ENCODE measurements around the gene LSM7.

Gene LSM7

DNA sequence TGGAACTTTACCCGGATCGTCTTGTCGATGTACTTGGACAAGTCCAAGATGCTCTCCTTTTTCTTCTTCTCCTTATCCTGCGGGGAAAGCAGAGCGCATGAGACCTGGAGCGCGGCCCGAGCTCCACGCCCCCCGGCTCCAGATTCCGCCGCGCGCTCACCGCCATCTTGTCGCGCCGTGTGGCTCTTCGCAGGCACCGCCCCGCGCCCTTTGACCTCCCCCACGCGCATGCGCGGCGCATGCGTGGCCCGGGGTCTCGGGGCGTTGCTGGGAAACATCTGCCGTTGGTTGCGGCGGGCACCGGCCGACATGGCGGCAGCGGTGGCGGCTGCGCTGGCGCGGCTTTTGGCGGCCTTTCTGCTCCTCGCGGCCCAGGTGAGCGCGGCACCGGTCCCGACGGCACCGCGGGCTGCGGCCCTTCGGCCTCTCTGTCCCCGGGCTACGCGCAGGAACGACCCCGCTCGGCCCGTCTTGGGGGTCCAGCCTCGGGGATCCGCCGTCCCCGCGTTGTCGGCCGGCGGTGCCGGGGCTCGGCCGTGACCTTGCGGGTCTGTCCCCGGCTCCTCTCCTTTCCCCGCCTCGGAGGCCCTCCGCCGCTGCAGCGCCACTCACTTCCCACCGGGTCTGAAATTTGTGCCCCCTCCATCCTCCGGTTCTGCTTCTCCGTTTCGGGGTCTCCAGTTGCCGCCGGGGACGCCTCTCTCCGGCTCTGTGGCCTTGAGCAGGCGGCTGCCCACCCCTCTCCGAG, at the start of gene LSM7, which contains the start of gene SPPL2B:
LSM7 (minus strand) TSS at position 186 of the 748 bp plus-strand sequence; CDS start at position 166, 20 bp downstream.
SPPL2B (plus strand) TSS at position 284 of the 748 bp plus-strand sequence; CDS start at position 310, 26 bp downstream.
- DNase-seq (ENCODE audit: low read depth): peak; percentile 74

- DNase-seq (ENCODE audit: low read depth): no peak
Measured at GRCh38 chr19:2376784-2377519, 48.6 kb upstream of the LSM7 start.

- no peak for DNase-seq (ENCODE audit: low read depth)
Measured at GRCh38 chr19:2375353-2376121, 47.2 kb upstream of the LSM7 start.

GRCh38 chr19:2374808-2375207, 46.4 kb upstream of the LSM7 start:
- no peak for DNase-seq (ENCODE audit: low read depth)

- DNase-seq (ENCODE audit: low read depth): no peak
Measured at GRCh38 chr19:2372076-2372612, 43.8 kb upstream of the LSM7 start.

DNA sequence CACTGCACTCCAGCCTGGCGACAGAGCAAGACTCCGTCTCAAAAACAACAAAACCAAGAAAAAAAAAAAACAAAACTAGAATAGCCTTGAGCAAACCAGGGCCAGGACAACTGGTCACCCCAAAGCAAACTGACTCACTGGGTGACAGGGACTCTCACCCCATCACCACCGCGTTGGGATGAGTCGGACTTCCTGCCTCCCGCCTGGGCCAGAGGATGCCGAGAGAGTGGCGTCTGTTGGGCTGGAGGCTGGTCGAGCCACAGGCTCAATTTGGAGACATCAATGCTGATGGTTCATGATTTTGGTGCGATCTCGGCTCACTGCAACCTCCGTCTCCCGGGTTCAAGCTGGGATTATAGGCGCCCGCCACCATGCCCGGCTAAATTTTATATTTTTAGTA, 43.3 kb upstream of the LSM7 start:
- DNase-seq (ENCODE audit: low read depth): peak; percentile 32

- DNase-seq (ENCODE audit: low read depth): no peak
Measured at GRCh38 chr19:2365201-2365970, 37.0 kb upstream of the LSM7 start.

GRCh38 chr19:2363419-2363818, 35.0 kb upstream of the LSM7 start:
- no peak for DNase-seq (ENCODE audit: low read depth)

GRCh38 chr19:2362970-2363300, 34.5 kb upstream of the LSM7 start:
- DNase-seq (ENCODE audit: low read depth): no peak

DNA sequence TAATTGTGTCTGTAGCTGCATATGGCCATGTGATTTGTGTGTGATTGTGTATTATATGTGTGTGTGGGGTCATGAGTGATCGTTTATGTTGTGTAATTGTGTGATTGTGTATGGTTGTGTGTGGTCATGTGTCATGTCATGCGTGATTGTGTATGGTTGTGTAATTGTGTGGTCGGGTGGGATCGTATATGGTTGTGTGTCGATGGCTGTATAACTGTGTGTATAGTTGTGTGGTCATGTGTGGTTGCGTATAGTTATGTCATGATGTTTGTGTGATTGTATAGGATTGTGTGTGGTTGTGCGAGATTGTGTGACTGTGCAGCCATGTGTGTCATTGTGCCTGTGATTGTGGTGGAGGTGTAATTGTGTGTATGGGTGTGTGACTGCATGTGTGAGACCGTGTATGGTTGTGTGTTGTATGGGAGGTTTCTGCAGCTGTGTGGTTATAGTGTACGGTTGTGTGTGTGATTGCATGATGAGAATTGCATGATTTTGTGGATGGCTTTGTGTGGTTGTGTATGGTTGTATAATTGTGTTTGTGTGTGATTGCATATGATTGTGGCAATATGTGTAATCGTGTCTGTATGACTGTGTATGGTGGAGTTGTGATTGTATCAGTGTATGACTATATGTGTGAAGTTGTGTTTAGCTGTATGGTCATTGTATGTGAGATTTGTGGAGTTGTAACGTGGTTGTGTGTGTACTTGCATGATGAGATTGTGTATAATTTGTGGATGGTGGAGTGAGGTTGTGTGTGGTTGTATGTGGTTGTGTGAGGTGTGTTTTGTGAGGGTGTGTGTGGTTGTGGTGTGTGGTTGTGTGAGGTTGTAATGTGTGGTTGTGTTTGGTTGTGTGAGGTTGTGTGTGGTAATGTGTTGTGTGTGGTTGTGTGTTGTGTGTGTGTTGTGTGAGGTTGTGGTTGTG, 33.9 kb upstream of the LSM7 start:
- no peak for DNase-seq (ENCODE audit: low read depth)

DNA sequence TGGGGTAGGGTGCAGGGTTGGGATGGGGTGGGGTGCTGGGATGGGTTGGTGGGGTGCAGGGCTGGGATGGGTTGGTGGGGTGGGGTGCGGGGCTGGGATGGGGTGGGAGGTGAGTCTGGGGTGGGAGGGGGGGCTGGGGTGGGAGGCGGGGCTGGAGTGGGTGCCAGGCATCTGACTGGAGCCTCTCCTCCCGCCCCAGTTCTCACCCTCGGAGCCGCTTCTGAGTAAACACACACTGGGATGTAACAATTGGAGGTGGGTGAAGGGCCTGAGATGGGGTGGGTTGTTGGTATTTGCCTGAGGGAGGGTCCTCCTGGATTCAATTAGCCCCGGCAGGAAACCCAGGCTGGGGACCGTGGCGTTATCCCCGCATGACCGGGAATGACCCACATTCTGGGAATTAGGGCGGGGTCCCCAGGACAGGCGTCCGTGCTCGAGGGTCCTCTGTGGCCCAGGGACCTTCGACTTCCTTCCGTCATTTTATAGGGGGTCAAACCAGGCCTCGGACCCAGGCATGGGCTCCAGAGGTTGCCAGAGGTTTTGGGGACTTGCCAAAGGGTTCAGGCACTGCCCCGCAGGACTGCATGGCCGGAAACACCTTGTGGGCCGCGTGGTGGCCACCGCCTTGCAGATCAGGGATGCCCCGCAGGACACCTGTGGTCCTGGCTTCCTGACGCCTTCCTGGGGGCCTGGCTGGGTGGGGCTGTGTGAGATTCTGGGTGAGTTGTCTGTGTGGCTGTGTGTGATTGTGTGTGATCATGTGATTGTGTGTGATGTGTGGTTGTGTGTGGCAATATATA, 33.1 kb upstream of the LSM7 start:
- no peak for DNase-seq (ENCODE audit: low read depth)

GRCh38 chr19:2360833-2361232, 32.4 kb upstream of the LSM7 start:
- no peak for DNase-seq (ENCODE audit: low read depth)

DNA sequence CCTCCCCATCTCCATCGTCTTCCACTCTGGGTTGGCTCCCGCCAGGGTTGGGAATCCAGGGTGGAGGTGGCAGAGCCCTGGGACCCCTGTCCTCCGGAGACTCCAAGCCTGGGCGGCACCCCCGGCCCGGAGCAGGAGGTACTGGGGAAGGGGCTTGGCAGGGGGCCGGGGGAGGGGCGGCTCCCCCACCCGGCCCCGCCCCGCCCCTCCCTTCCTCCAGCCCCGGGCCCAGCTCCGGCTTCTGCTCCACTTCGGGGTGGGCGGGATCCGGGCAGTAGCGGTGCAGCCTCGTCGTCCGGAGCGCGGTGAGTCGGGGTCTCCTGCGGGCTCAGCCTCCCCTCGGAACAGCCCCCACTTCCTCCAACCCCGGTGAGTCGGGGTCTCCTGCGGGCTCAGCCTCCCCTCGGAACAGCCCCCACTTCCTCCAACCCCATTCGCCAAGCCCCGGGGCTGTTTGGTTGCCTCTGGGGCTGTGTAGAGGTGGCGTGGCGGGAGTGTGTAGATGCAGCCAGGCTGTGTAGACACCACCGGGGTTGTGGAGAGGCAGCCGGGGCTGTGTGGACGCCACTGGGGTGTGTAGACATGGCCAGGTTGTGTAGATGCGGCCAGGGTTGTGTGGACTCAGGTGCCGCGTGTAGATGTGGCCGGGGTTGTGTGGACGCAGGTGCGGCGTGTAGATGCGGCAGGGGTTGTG, 31.8 kb upstream of the LSM7 start, which contains the start of gene TMPRSS9:
TMPRSS9 (plus strand) TSS at position 274 of the 694 bp plus-strand sequence. CDS start 29,521 bp downstream, outside the sequence.
- no peak for DNase-seq (ENCODE audit: low read depth)

DNA sequence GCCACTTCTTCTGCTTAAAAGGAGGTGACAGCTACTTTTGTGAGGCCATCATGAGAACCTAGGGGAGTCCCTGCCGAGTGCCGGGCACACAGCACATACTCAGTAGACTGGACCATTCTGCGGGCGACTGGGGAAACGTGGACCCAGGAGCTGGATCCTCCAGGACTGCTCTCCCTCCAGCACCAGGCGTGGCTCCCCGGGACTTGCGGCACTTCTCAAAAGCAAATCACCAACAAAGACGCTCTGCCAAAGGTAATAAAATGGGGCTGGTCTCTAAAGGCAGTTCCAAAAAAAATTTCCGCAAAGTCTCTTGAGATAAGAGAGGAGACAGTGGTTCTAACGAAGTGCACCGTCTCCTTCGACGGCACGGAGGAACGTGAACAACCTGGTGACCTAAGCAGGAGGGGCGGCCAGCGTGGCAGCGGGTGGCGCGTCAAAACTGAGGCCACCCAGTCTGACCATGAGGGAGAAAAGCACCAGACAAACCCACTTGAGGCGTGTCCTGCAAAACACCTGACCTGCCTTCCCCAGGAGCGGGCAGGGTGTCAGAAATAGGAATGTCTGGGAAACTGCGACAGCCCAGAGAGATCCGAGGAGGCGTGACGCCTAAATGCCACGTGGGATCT, 30.3 kb upstream of the LSM7 start:
- no peak for DNase-seq (ENCODE audit: low read depth)

GRCh38 chr19:2357279-2358206, 29.2 kb upstream of the LSM7 start:
- DNase-seq (ENCODE audit: low read depth): no peak

- no peak for DNase-seq (ENCODE audit: low read depth)
Measured at GRCh38 chr19:2356036-2356646, 27.8 kb upstream of the LSM7 start.

Measured in GM04504 (cell line).